22Rv1 (cell line): ENCODE data around the gene LTBR.

Experiments
- ZFX ChIP-seq: fragments of 450-650 bp; IDR thresholded peaks from 2 replicates; pipeline ENCODE4 v1.6.1; 2017; ENCODE audit warnings: antibody characterized with exemption, borderline replicate concordance
- TF ChIP-seq, protein P1 (sequence below): fragments of 450-650 bp; IDR thresholded peaks from 2 replicates; pipeline ENCODE4 v1.5.1; 2017; ENCODE audit warnings: mild to moderate bottlenecking

DNA sequence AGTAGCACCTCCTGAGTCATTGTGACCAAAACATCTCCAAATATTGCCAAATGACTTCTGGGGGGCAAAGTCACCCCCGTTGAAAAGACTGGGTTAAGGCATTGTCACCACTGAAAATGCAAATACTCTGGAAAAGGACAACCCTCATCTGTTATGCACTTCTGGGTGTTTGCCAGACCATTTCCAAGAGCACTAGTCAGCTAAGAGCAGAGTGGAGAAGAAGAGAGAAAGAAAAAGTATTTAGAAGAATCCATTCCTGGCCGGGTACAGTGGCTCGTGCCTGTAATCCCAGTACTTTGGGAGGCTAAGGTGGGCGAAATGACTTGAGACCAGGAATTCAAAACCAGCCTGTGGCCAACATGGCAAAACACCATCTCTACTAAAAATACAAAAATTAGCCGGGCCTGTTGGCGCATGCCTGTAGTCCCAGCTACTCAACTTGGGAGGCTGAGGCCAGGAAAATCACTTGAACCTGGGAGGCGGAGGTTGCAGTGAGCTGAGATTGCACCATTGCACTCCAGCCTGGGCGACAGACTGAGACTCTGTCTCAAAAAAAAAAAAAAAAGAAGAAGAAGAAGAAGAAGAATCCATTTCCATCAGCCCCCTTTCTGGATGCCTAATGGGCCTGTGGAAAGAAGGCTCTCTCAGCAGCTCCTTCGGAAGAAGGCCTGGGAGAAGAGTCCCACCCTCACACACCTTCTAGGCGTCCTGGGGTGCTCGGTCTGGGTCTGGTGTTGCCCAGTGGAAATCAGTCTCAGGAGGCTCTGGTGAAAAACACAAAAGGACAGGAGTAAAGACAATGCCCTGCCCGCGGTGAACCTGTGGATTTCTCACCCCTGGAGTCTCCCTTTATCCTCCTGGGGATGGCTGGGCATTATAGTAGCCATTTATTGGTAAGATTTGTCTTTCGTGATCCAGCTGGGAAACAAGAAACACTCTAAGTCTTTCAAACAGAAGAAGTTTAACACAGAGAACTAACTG is 3.5 kb upstream of the LTBR start:
- TF ChIP-seq, protein P1, sequence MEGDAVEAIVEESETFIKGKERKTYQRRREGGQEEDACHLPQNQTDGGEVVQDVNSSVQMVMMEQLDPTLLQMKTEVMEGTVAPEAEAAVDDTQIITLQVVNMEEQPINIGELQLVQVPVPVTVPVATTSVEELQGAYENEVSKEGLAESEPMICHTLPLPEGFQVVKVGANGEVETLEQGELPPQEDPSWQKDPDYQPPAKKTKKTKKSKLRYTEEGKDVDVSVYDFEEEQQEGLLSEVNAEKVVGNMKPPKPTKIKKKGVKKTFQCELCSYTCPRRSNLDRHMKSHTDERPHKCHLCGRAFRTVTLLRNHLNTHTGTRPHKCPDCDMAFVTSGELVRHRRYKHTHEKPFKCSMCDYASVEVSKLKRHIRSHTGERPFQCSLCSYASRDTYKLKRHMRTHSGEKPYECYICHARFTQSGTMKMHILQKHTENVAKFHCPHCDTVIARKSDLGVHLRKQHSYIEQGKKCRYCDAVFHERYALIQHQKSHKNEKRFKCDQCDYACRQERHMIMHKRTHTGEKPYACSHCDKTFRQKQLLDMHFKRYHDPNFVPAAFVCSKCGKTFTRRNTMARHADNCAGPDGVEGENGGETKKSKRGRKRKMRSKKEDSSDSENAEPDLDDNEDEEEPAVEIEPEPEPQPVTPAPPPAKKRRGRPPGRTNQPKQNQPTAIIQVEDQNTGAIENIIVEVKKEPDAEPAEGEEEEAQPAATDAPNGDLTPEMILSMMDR, result no peak
- no peak for TF ChIP-seq ZFX
